Suprapubic skin (tissue), 4 donors: ENCODE results near the gene SMG9.

Experiments used
- POLR2A ChIP-seq, 2 donors: fragments of 450-650 bp; IDR thresholded peaks; one replicate each; pipeline ENCODE4 v1.6.1; 2017; ENCODE audit warnings: antibody characterized with exemption in 2 of 2, mild to moderate bottlenecking in 2 of 2, moderate library complexity in 2 of 2
- POLR2AphosphoS5 ChIP-seq, 3 donors: sonication (generic); formaldehyde crosslinking; IDR thresholded peaks; one replicate each; pipeline ENCODE4 v1.6.1; 2017; ENCODE audit warnings: antibody characterized with exemption in 3 of 3
- TF ChIP-seq, protein P1 (sequence below), 2 donors: fragments of 200-600 bp in 1 of 2; fragments of 450-650 bp in 1 of 2; sonication (generic) in 1 of 2; IDR thresholded peaks; one replicate each; pipeline ENCODE4 v1.5.1; 2016 to 2019; ENCODE audit warnings: antibody characterized with exemption in 2 of 2, mild to moderate bottlenecking in 1 of 2, moderate library complexity in 1 of 2

DNA sequence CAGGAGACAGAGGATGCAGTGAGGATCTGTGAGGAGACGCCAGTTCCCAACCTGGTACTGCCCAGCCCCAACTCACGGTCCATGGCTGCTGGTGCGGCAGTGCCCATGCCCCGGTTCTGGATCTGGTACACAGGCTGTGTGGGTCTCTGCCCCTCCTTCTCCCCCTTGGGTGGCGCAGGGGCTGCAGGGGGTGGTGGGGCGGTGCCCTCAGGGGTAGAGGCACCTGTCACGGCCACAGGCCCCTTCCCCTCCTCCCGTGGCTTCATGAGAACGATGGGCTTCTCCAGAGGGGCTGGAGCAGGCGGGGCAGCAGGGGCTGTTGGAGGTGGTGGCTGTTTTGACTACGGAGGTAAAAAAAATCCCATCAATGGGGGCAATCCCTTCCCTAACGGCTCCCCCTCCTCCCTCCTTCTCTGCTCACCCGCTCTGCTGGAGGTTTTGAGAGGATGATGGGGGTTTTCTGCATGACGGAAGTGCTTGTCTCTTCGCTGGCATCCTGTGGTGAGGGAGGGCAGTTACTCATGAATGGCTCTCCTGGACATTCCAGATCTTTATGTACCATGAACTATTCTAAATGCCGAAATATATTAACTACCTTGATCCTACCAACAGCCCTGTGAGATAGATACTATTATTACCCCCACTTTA lies 7.1 kb downstream of the SMG9 start:
- TF ChIP-seq POLR2A (IDR thresholded peaks at IDR 0.05) = no peak
- TF ChIP-seq, protein P1, sequence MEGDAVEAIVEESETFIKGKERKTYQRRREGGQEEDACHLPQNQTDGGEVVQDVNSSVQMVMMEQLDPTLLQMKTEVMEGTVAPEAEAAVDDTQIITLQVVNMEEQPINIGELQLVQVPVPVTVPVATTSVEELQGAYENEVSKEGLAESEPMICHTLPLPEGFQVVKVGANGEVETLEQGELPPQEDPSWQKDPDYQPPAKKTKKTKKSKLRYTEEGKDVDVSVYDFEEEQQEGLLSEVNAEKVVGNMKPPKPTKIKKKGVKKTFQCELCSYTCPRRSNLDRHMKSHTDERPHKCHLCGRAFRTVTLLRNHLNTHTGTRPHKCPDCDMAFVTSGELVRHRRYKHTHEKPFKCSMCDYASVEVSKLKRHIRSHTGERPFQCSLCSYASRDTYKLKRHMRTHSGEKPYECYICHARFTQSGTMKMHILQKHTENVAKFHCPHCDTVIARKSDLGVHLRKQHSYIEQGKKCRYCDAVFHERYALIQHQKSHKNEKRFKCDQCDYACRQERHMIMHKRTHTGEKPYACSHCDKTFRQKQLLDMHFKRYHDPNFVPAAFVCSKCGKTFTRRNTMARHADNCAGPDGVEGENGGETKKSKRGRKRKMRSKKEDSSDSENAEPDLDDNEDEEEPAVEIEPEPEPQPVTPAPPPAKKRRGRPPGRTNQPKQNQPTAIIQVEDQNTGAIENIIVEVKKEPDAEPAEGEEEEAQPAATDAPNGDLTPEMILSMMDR (IDR thresholded peaks at IDR 0.05) = no peak
- TF ChIP-seq POLR2AphosphoS5 (IDR thresholded peaks at IDR 0.05) = no peak
